Osteocyte (in vitro differentiated cells): Measurements from ENCODE around the gene OTOS. TPM values are rescaled to one million over a fixed set of nuclear protein-coding genes. Genes with fewer than 3 reads are reported as not detected.

Experiments used
- DNase-seq: peaks from one replicate; pipeline ENCODE4 v3.0.0; 2021; ENCODE audit warnings: mixed read lengths; ENCODE audit not compliant: unreplicated experiment; ENCODE audit errors: extremely low spot score
- H3K27ac Mint-ChIP-seq: one replicate; pipeline ENCODE4 v1.8.0; 2021; ENCODE audit warnings: mild to moderate bottlenecking, mixed read lengths; ENCODE audit not compliant: unreplicated experiment
- H3K27me3 Mint-ChIP-seq: one replicate; pipeline ENCODE4 v1.8.0; 2021; ENCODE audit warnings: mixed read lengths; ENCODE audit not compliant: unreplicated experiment
- H3K36me3 Mint-ChIP-seq: one replicate; pipeline ENCODE4 v1.8.0; 2021; ENCODE audit warnings: mixed read lengths; ENCODE audit not compliant: unreplicated experiment
- H3K4me1 Mint-ChIP-seq: one replicate; pipeline ENCODE4 v1.8.0; 2021; ENCODE audit warnings: mixed read lengths; ENCODE audit not compliant: unreplicated experiment
- H3K4me3 Mint-ChIP-seq: one replicate; pipeline ENCODE4 v1.8.0; 2021; ENCODE audit warnings: mild to moderate bottlenecking, moderate library complexity, mixed read lengths; ENCODE audit not compliant: unreplicated experiment
- H3K9me3 Mint-ChIP-seq: one replicate; pipeline ENCODE4 v1.8.0; 2021; ENCODE audit warnings: mixed read lengths; ENCODE audit not compliant: unreplicated experiment
- CTCF ChIP-seq: fragments of 200-600 bp; sonication (generic); IDR thresholded peaks from 2 replicates; pipeline ENCODE4 v1.5.0; 2021; ENCODE audit warnings: antibody characterized with exemption, mild to moderate bottlenecking, moderate library complexity
- total RNA-seq: library from RNA; stranded (reverse); gene quantifications from 2 replicates; pipeline ENCODE4 v1.2.1, GENCODE V29; 2021

OTOS gene
- total RNA-seq, 1 donor from 2014 or later, result not detected

- H3K27ac Mint-ChIP-seq, result no peak overlapping the region
- H3K4me3 Mint-ChIP-seq, result no peak overlapping the region
- TF ChIP-seq CTCF, result no peak
- no peaks in the 10 kb centered on the region for H3K36me3 Mint-ChIP-seq
- H3K9me3 Mint-ChIP-seq, result no peaks in the 10 kb centered on the region
- no peak for DNase-seq
- H3K27me3 Mint-ChIP-seq, result peaks cover 20% of the 10 kb centered on the region
- H3K4me1 Mint-ChIP-seq, result peaks cover 4% of the 10 kb centered on the region
These were observed 27.1 kb upstream of the OTOS start for GRCh38 chr2:240167588-240167880.

- H3K9me3 Mint-ChIP-seq, result no peaks in the 10 kb centered on the region
- H3K4me3 Mint-ChIP-seq, result no peak overlapping the region
- no peaks in the 10 kb centered on the region for H3K36me3 Mint-ChIP-seq
- no peak for TF ChIP-seq CTCF
- no peak for DNase-seq
- H3K4me1 Mint-ChIP-seq, result peaks cover 4% of the 10 kb centered on the region
- no peak overlapping the region for H3K27ac Mint-ChIP-seq
- peaks cover 14% of the 10 kb centered on the region for H3K27me3 Mint-ChIP-seq
These were observed 26.5 kb upstream of the OTOS start for GRCh38 chr2:240166761-240167587.

GRCh38 chr2:240166191-240166590, 25.7 kb upstream of the OTOS start:
- TF ChIP-seq CTCF, result no peak
- peaks cover 4% of the 10 kb centered on the region for H3K4me1 Mint-ChIP-seq
- no peaks in the 10 kb centered on the region for H3K36me3 Mint-ChIP-seq
- no peak overlapping the region for H3K27ac Mint-ChIP-seq
- no peak overlapping the region for H3K4me3 Mint-ChIP-seq
- no peak for DNase-seq
- H3K9me3 Mint-ChIP-seq, result no peaks in the 10 kb centered on the region
- H3K27me3 Mint-ChIP-seq, result peaks cover 7% of the 10 kb centered on the region

GRCh38 chr2:240165661-240166060, 25.2 kb upstream of the OTOS start:
- H3K4me3 Mint-ChIP-seq, result no peak overlapping the region
- no peaks in the 10 kb centered on the region for H3K36me3 Mint-ChIP-seq
- no peaks in the 10 kb centered on the region for H3K9me3 Mint-ChIP-seq
- TF ChIP-seq CTCF, result no peak
- no peak for DNase-seq
- peaks cover 3% of the 10 kb centered on the region for H3K27me3 Mint-ChIP-seq
- no peak overlapping the region for H3K27ac Mint-ChIP-seq
- H3K4me1 Mint-ChIP-seq, result peaks cover 4% of the 10 kb centered on the region

- no peak for TF ChIP-seq CTCF
- no peak for DNase-seq
- Mint-ChIP-seq H3K9me3 (no peaks in the 10 kb centered on the region), H3K4me3 (no peak overlapping the region), H3K4me1 (no peaks in the 10 kb centered on the region), H3K27ac (no peak overlapping the region), H3K36me3 (no peaks in the 10 kb centered on the region), H3K27me3 (no peaks in the 10 kb centered on the region)
These were observed 24.6 kb upstream of the OTOS start for GRCh38 chr2:240165034-240165433.
